ENCODE measurements around the gene DAPP1. TPM values are rescaled to one million over a fixed set of nuclear protein-coding genes. Genes with fewer than 3 reads are reported as not detected.

The DAPP1 gene
- total and polyA plus RNA-seq, 10 donors, result 20.0 to 49.4 (median 37.2) TPM

DNA sequence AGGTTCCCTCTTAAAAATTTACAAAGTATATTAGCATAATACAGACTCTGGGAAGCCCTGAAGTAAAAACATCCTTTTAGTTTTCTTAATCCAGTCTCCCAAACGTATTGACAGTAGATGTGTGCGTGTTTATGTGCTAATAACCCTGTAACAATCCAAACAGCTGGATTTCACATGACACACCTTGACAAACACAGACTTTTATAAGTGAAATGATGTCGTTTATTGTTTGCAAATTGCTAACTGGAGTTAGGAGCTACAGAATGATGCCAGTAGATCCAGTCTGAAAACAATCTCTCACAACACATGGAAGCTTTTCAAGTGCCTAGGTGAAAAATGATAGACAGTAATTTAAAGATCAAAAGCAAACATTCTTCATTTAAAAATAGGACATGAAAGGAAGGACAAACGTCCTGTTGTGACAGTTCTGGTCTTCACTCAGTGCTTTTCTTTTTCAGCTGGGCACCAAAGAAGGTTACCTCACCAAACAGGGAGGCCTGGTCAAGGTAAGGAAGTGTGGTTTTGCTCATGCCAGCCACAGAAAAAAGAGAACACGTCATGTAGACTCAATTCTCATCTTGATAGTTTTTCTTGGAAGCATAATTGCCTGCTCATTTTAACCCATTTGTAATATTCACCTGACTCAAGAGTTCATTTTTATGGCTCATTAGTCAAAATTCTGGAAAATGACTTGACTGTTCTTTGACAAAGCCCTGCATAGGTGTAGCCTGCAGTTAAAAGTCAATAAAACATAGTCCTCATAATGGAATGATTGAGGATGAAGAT is 44.7 kb downstream of the DAPP1 start:
- WGBS, 5 donors, result 47 to 55% (median 48%) methylated on average over 5 of the region's 5 CpGs
- intact Hi-C loops (cut with DNase I; ENCODE audit: low total_unique reads), result no loop called here
- H3K36me3 ChIP-seq, result peaks cover 0 to 47% (median 8%) of the 10 kb centered on the region in 6 donors
- H3K27ac ChIP-seq, result peak overlapping the region in 6 of 8 donors; percentile 10 to 66 (median 41)
- no peak for TF ChIP-seq POLR2A (IDR thresholded peaks at IDR 0.05)
- TF ChIP-seq POLR2AphosphoS5 (IDR thresholded peaks at IDR 0.05), result no peak
- TF ChIP-seq, protein P1, sequence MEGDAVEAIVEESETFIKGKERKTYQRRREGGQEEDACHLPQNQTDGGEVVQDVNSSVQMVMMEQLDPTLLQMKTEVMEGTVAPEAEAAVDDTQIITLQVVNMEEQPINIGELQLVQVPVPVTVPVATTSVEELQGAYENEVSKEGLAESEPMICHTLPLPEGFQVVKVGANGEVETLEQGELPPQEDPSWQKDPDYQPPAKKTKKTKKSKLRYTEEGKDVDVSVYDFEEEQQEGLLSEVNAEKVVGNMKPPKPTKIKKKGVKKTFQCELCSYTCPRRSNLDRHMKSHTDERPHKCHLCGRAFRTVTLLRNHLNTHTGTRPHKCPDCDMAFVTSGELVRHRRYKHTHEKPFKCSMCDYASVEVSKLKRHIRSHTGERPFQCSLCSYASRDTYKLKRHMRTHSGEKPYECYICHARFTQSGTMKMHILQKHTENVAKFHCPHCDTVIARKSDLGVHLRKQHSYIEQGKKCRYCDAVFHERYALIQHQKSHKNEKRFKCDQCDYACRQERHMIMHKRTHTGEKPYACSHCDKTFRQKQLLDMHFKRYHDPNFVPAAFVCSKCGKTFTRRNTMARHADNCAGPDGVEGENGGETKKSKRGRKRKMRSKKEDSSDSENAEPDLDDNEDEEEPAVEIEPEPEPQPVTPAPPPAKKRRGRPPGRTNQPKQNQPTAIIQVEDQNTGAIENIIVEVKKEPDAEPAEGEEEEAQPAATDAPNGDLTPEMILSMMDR (IDR thresholded peaks at IDR 0.05 in 8 of 11, conservative IDR thresholded peaks at IDR 0.05 in 3 of 11), result no peak
- no peak for DNase-seq
- H3K27me3 ChIP-seq (replicated peaks in 1 of 7), result no peaks in the 10 kb centered on the region
- no peaks in the 10 kb centered on the region for H3K9me3 ChIP-seq
- no peak overlapping the region for H3K4me3 ChIP-seq
- peaks cover 0 to 52% (median 16%) of the 10 kb centered on the region in 6 donors for H3K4me1 ChIP-seq

DNA sequence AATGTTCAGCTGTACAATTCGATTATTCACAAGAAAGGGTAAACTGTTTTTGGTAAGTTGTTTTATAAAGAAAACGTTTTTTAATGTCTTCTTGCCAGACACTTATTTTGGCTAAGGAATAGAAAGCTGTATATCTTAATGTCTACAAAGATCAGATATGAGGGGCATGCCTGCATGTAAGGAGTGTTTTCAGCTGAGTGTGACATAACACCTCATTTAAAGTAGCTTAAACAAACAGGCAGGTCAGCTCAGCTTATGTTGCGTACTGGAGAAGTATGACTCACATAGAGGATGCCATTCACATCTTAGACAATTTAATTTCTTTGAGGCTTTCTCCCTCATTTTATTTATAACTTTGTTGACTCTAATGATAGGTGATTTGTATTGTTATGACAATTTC is 47.2 kb downstream of the DAPP1 start:
- no peaks in the 10 kb centered on the region for H3K9me3 ChIP-seq
- intact Hi-C loops (cut with DNase I; ENCODE audit: low total_unique reads), result no loop called here
- peaks cover 0 to 30% (median 4%) of the 10 kb centered on the region in 6 donors for H3K4me1 ChIP-seq
- no peak for DNase-seq
- H3K27ac ChIP-seq, result no peak overlapping the region
- H3K4me3 ChIP-seq, result no peak overlapping the region
- WGBS, 5 donors, result 67 to 84% (median 72%) methylated on average over 3 of the region's 3 CpGs
- TF ChIP-seq POLR2A (IDR thresholded peaks at IDR 0.05) (no peak), POLR2AphosphoS5 (IDR thresholded peaks at IDR 0.05) (no peak)
- TF ChIP-seq, protein P1 (IDR thresholded peaks at IDR 0.05 in 8 of 11, conservative IDR thresholded peaks at IDR 0.05 in 3 of 11), result no peak
- peaks cover 0 to 72% (median 17%) of the 10 kb centered on the region in 6 donors for H3K36me3 ChIP-seq
- no peaks in the 10 kb centered on the region for H3K27me3 ChIP-seq (replicated peaks in 1 of 7)

GRCh38 chr4:99868126-99868596 is 51.5 kb downstream of the DAPP1 start:
- intact Hi-C loops (cut with DNase I; ENCODE audit: low total_unique reads), result no loop called here
- DNase-seq, result no peak
- Histone ChIP-seq H3K4me3 (no peak overlapping the region), H3K27me3 (replicated peaks in 1 of 7) (no peaks in the 10 kb centered on the region), H3K4me1 (no peaks in the 10 kb centered on the region), H3K9me3 (no peaks in the 10 kb centered on the region), H3K27ac (no peak overlapping the region), H3K36me3 (peaks cover 0 to 77% (median 19%) of the 10 kb centered on the region in 6 donors)
- WGBS, 5 donors, result 81 to 87% (median 83%) methylated on average over 8 of the region's 8 CpGs
- TF ChIP-seq POLR2AphosphoS5 (IDR thresholded peaks at IDR 0.05) (no peak), POLR2A (IDR thresholded peaks at IDR 0.05) (no peak)
- TF ChIP-seq, protein P1 (IDR thresholded peaks at IDR 0.05 in 8 of 11, conservative IDR thresholded peaks at IDR 0.05 in 3 of 11), result no peak

- Histone ChIP-seq H3K27ac (no peak overlapping the region), H3K36me3 (peaks cover 0 to 53% (median 18%) of the 10 kb centered on the region in 6 donors), H3K9me3 (no peaks in the 10 kb centered on the region), H3K27me3 (replicated peaks in 1 of 7) (no peaks in the 10 kb centered on the region), H3K4me3 (no peak overlapping the region), H3K4me1 (no peaks in the 10 kb centered on the region)
- DNase-seq, result no peak
- intact Hi-C loops (cut with DNase I; ENCODE audit: low total_unique reads), result no loop called here
- TF ChIP-seq POLR2A (IDR thresholded peaks at IDR 0.05), result no peak
- no peak for TF ChIP-seq POLR2AphosphoS5 (IDR thresholded peaks at IDR 0.05)
- TF ChIP-seq, protein P1 (IDR thresholded peaks at IDR 0.05 in 8 of 11, conservative IDR thresholded peaks at IDR 0.05 in 3 of 11), result no peak
Measured at GRCh38 chr4:99872570-99872969, 55.9 kb downstream of the DAPP1 start.
